H1 (cell line): ENCODE data around the gene SEMA7A. TPM values are rescaled to one million over a fixed set of nuclear protein-coding genes. Genes with fewer than 3 reads are reported as not detected.

ENCODE experiments used
- CTCF ChIA-PET: fragments of 300-600 bp; sonication (Branson Sonifier 250); formaldehyde crosslinking; loops from one replicate; lab custom pipeline; 2021; ENCODE audit not compliant: partially characterized antibody; lab: Charles Lee
- POLR2A ChIA-PET: fragments of 300-600 bp; sonication (Branson Sonifier 250); formaldehyde crosslinking; loops from one replicate; lab custom pipeline; 2021; ENCODE audit warnings: inconsistent platforms; ENCODE audit not compliant: partially characterized antibody; lab: Charles Lee
- DNase-seq, 2 experiments: peaks; one replicate each; pipeline versions ENCODE4 v3.0.0 to v3.0.0-alpha.2; 2010 to 2022; ENCODE audit warnings: low spot score in 2 of 2, low read depth in 1 of 2, mixed read lengths in 1 of 2
- FAIRE-seq: peaks from 2 replicates; lab custom pipeline; 2011; peaks lifted over from hg19 to GRCh38; lab: Jason Lieb, UNC
- H2AFZ ChIP-seq: 2 replicates; pipeline ENCODE4 v1.8.1; 2012; ENCODE audit warnings: low read length, inconsistent platforms
- H2AK5ac ChIP-seq: 2 replicates; pipeline ENCODE4 v1.6.1; 2013; ENCODE audit warnings: low read depth, low read length
- H2BK120ac ChIP-seq: replicated peaks from 2 replicates; pipeline ENCODE3; 2013; ENCODE audit warnings: low read depth, low read length, inconsistent platforms
- H2BK12ac ChIP-seq: 2 replicates; pipeline ENCODE4 v1.6.1; 2013; ENCODE audit warnings: low read depth, low read length
- H2BK15ac ChIP-seq: 2 replicates; pipeline ENCODE4 v1.6.1; 2013; ENCODE audit warnings: low read length
- H2BK20ac ChIP-seq: 2 replicates; pipeline ENCODE4 v1.6.1; 2013; ENCODE audit warnings: low read length
- H2BK5ac ChIP-seq: 2 replicates; pipeline ENCODE4 v1.6.1; 2013; ENCODE audit warnings: low read depth, low read length
- H3K14ac ChIP-seq: 2 replicates; pipeline ENCODE4 v1.6.1; 2013; ENCODE audit warnings: inconsistent platforms; ENCODE audit not compliant: insufficient read length
- H3K18ac ChIP-seq: 2 replicates; pipeline ENCODE4 v1.6.1; 2013; ENCODE audit warnings: low read length; ENCODE audit errors: extremely low read depth
- H3K23ac ChIP-seq: 2 replicates; pipeline ENCODE4 v1.6.1; 2013; ENCODE audit warnings: inconsistent platforms; ENCODE audit not compliant: insufficient read length
- H3K23me2 ChIP-seq: 2 replicates; pipeline ENCODE4 v1.6.1; 2013; ENCODE audit warnings: low read depth, low read length
- H3K27ac ChIP-seq: 2 replicates; pipeline ENCODE4 v1.6.1; 2011; ENCODE audit warnings: low read depth, low read length, inconsistent platforms
- H3K27me3 ChIP-seq, 4 experiments: replicated peaks in 1 of 4; 1 replicate in 1 of 4; 2 replicates in 3 of 4; pipeline versions ENCODE4 v1.6.1 to v1.8.1; 2011 to 2013; ENCODE audit warnings: low read length in 3 of 4, mild to moderate bottlenecking in 3 of 4, inconsistent platforms in 2 of 4, mixed read lengths in 2 of 4, moderate library complexity in 1 of 4; ENCODE audit not compliant: control insufficient read depth in 3 of 4, insufficient read depth in 3 of 4; ENCODE audit errors: extremely low read depth in 1 of 4
- H3K36me3 ChIP-seq, 4 experiments: 2 replicates each; pipeline versions ENCODE4 v1.6.1 to v1.8.1; 2011 to 2013; ENCODE audit warnings: mild to moderate bottlenecking in 4 of 4, low read length in 3 of 4, moderate library complexity in 2 of 4, control low read depth in 1 of 4, inconsistent platforms in 1 of 4; ENCODE audit not compliant: insufficient read depth in 4 of 4, control insufficient read depth in 2 of 4
- H3K4ac ChIP-seq: replicated peaks from 2 replicates; pipeline ENCODE3; 2013; ENCODE audit warnings: low read length, low read depth, mixed read lengths, inconsistent platforms; ENCODE audit not compliant: insufficient read length
- H3K4me1 ChIP-seq, 4 experiments: replicated peaks in 1 of 4; 1 replicate in 1 of 4; 2 replicates in 3 of 4; pipeline versions ENCODE4 v1.6.1 to v1.8.1; 2011 to 2013; ENCODE audit warnings: low read length in 3 of 4, inconsistent platforms in 2 of 4, mixed read lengths in 1 of 4; ENCODE audit not compliant: insufficient read depth in 4 of 4, control insufficient read depth in 3 of 4
- H3K4me2 ChIP-seq, 2 experiments: 2 replicates each; pipeline versions ENCODE4 v1.6.1 to v1.8.1; 2011 to 2013; ENCODE audit warnings: low read depth in 2 of 2, low read length in 2 of 2, control low read depth in 1 of 2, inconsistent platforms in 1 of 2, mild to moderate bottlenecking in 1 of 2; ENCODE audit not compliant: insufficient read depth in 1 of 2
- H3K4me3 ChIP-seq, 4 experiments: fragments of 200-600, 300-600 bp in 1 of 4; sonication (generic), shearing (Covaris generic), sonication (Bioruptor Twin) in 1 of 4; 2 replicates each; pipeline versions ENCODE4 v1.5.1 to v1.8.1; 2011 to 2016; ENCODE audit warnings: low read length in 4 of 4, low read depth in 3 of 4, control low read depth in 2 of 4, inconsistent platforms in 2 of 4, mild to moderate bottlenecking in 2 of 4, mixed read lengths in 1 of 4, moderate library complexity in 1 of 4; ENCODE audit not compliant: insufficient read depth in 2 of 4; ENCODE audit errors: extremely low read depth in 1 of 4
- H3K56ac ChIP-seq: replicated peaks from 2 replicates; pipeline ENCODE3; 2013; ENCODE audit warnings: low read depth, mild to moderate bottlenecking, mixed read lengths, low read length, inconsistent platforms; ENCODE audit not compliant: insufficient read length
- H3K79me1 ChIP-seq: 2 replicates; pipeline ENCODE4 v1.6.1; 2013; ENCODE audit warnings: low read depth, low read length, control low read depth
- H3K79me2 ChIP-seq, 2 experiments: 2 replicates each; pipeline versions ENCODE4 v1.6.1 to v1.8.1; 2012 to 2013; ENCODE audit warnings: low read length in 2 of 2, mild to moderate bottlenecking in 2 of 2, inconsistent platforms in 1 of 2; ENCODE audit not compliant: insufficient read depth in 2 of 2, control insufficient read depth in 1 of 2
- H3K9ac ChIP-seq, 4 experiments: replicated peaks in 1 of 4; 1 replicate in 1 of 4; 2 replicates in 3 of 4; pipeline versions ENCODE4 v1.6.1 to v1.8.1; 2011 to 2013; ENCODE audit warnings: low read depth in 3 of 4, low read length in 3 of 4, control low read depth in 2 of 4, mild to moderate bottlenecking in 2 of 4, moderate library complexity in 2 of 4, inconsistent platforms in 1 of 4; ENCODE audit errors: extremely low read depth in 1 of 4
- H3K9me3 ChIP-seq, 2 experiments: 2 replicates each; pipeline versions ENCODE4 v1.6.1 to v1.8.1; 2012 to 2013; ENCODE audit warnings: mild to moderate bottlenecking in 2 of 2, moderate library complexity in 2 of 2, control low read depth in 1 of 2, inconsistent platforms in 1 of 2, low read depth in 1 of 2, low read length in 1 of 2, mixed read lengths in 1 of 2; ENCODE audit not compliant: insufficient read depth in 2 of 2
- H4K20me1 ChIP-seq, 2 experiments: replicated peaks in 1 of 2; 2 replicates each; pipeline versions ENCODE3 to v1.8.1; 2011 to 2013; ENCODE audit warnings: inconsistent platforms in 2 of 2, low read length in 2 of 2, mild to moderate bottlenecking in 1 of 2; ENCODE audit not compliant: insufficient read depth in 2 of 2, control insufficient read depth in 1 of 2
- H4K5ac ChIP-seq: 2 replicates; pipeline ENCODE4 v1.6.1; 2013; ENCODE audit warnings: low read length, low read depth, mixed read lengths, inconsistent platforms; ENCODE audit not compliant: insufficient read length
- H4K8ac ChIP-seq: 2 replicates; pipeline ENCODE4 v1.8.0; 2013; ENCODE audit warnings: mild to moderate bottlenecking, moderate library complexity, low read length, inconsistent platforms; ENCODE audit not compliant: insufficient read depth; ENCODE audit errors: extremely low read depth
- H4K91ac ChIP-seq: replicated peaks from 2 replicates; pipeline ENCODE3; 2013; ENCODE audit warnings: low read length, mixed read lengths, inconsistent platforms; ENCODE audit not compliant: insufficient read length
- BCL11A ChIP-seq, 2 experiments: IDR thresholded peaks; one replicate each; pipeline ENCODE4 v1.6.1; 2011; ENCODE audit warnings: low read depth in 2 of 2, low read length in 2 of 2, mild to moderate bottlenecking in 2 of 2
- EGR1 ChIP-seq: IDR thresholded peaks from 2 replicates; pipeline ENCODE4 v1.6.1; 2011; ENCODE audit warnings: low read depth, low read length, borderline replicate concordance
- GTF2F1 ChIP-seq: IDR thresholded peaks from 2 replicates; pipeline ENCODE4 v1.6.1; 2012; ENCODE audit warnings: low read depth, low read length, improper control_type of control experiment, borderline replicate concordance
- SP1 ChIP-seq: IDR thresholded peaks from 2 replicates; pipeline ENCODE4 v1.6.1; 2011; ENCODE audit warnings: low read depth, low read length
- SRF ChIP-seq: IDR thresholded peaks from 2 replicates; pipeline ENCODE4 v1.6.1; 2011; ENCODE audit warnings: mild to moderate bottlenecking, low read depth, low read length, moderate library complexity
- WGBS, 2 experiments: shearing (Covaris generic) in 1 of 2; methylation state at CpG; one replicate each; pipeline versions ENCODE4 v1.1.6 to v1.1.7; 2013 to 2015; ENCODE audit warnings: low lambda C conversion rate in 2 of 2, mixed read lengths in 2 of 2, inconsistent platforms in 1 of 2, low coverage in 1 of 2, missing lambda C conversion rate in 1 of 2; ENCODE audit not compliant: insufficient replicate concordance in 2 of 2, insufficient coverage in 1 of 2, insufficient read length in 1 of 2; ENCODE audit errors: extremely low coverage in 1 of 2, missing lambda C conversion rate in 1 of 2; 5-methylcytosine and 5-hydroxymethylcytosine counted together
- polyA plus RNA-seq, 7 experiments: library from polyadenylated mRNA; depleted of rRNA in 3 of 7; stranded (reverse) in 5 of 7; unstranded in 2 of 7; fragments of >200 nt in 5 of 7; fragments of 200-250 nt in 2 of 7; gene quantifications; 1 replicate in 5 of 7; 2 replicates in 1 of 7; 4 replicates in 1 of 7; pipeline versions ENCODE4 v1.2.1 to v1.2.3, GENCODE V29; 2011 to 2013; ENCODE audit warnings: missing spikeins in 2 of 7, mixed read lengths in 2 of 7
- total RNA-seq: library from RNA; stranded (reverse); fragmentation: NEBNext Ultra II Directional; extraction: Animal tissue kit (Norgen Biotek cat#: 25700); gene quantifications from 2 replicates; pipeline ENCODE4 v1.2.1, GENCODE V29; 2021

SEMA7A gene
- total and polyA plus RNA-seq, 2 of the 8 experiments (the other 6 are each of a cell fraction or from before 2014, with no cell fraction given), result 10.7 to 15.0 TPM

GRCh38 chr15:74364936-74365597, 68.7 kb downstream of the SEMA7A start:
- Histone ChIP-seq H3K9me3 (no peaks in the 10 kb centered on the region), H4K5ac (no peak overlapping the region), H3K23ac (no peak overlapping the region), H3K4me3 (peak overlapping the region; percentile 53 to 67 (median 65)), H2BK15ac (peak overlapping the region; percentile 25; the same call in 1 of the 2 replicates), H2BK12ac (peak overlapping the region; percentile 94; the same call in 1 of the 2 replicates), H3K4me2 (peak overlapping the region; percentile 78 to 79), H3K79me1 (no peaks in the 10 kb centered on the region), H3K23me2 (peaks cover 6% of the 10 kb centered on the region; the same call in 1 of the 2 replicates), H3K14ac (no peak overlapping the region), H4K8ac (no peak overlapping the region), H3K18ac (peak overlapping the region; percentile 86), H2BK5ac (peak overlapping the region; percentile 20; the same call in 1 of the 2 replicates), H3K56ac (no peak overlapping the region), H3K27ac (no peak overlapping the region), H3K27me3 (peaks cover 0 to 16% (median 10%) of the 10 kb centered on the region in 4 experiments; a peak in 5 of 7 replicates), H2BK20ac (no peak overlapping the region), H4K20me1 (no peaks in the 10 kb centered on the region), H3K79me2 (no peaks in the 10 kb centered on the region), H3K4me1 (peaks cover 3 to 13% (median 8%) of the 10 kb centered on the region in 4 experiments), H2AFZ (peak overlapping the region; percentile 33), H4K91ac (peak overlapping the region; percentile 17), H3K36me3 (no peaks in the 10 kb centered on the region), H3K9ac (peak overlapping the region in 3 of 4 experiments; percentile 48 to 72 (median 67); a peak in 3 of 7 replicates), H2AK5ac (no peak overlapping the region), H3K4ac (no peak overlapping the region), H2BK120ac (no peak overlapping the region)
- 41% methylated on average over 10 of the region's 12 CpGs; no CpG with 5 or more reads in 1 of the 2 experiments for WGBS, 2 experiments
- ChIA-PET POLR2A (interaction anchor here (0.8 to 2.7 kb wide), 2 partner anchors 8 to 65 kb away, joined by 3 to 9 read pairs; no protein-coding TSS in a partner anchor), CTCF (interaction anchor here (0.7 to 36.8 kb wide), 3 partner anchors 16 to 71 kb away, joined by 3 to 1311 read pairs (median 3); partner anchors contain the start of gene SEMA7A)
- FAIRE-seq, result no peak
- TF ChIP-seq SP1 (no peak), EGR1 (no peak), BCL11A (IDR thresholded peaks at IDR 0.05; ENCODE audit: low read depth in 2 of 2, low read length in 2 of 2) (no peak), SRF (no peak), GTF2F1 (no peak)
- DNase-seq, result no peak
